Measurements from ENCODE around the gene STK32B. TPM values are rescaled to one million over a fixed set of nuclear protein-coding genes. Genes with fewer than 3 reads are reported as not detected.
"Not testable (repeated sequence)": the region's sequence is repeated elsewhere in the genome, so short reads cannot be mapped to it uniquely, and the experiment has no call there.

Gene STK32B
- total RNA-seq, 1 donor from 2014 or later, result not detected

- intact Hi-C loops (cut with micrococcal nuclease), result not testable (repeated sequence)
Observed at GRCh38 chr4:5250536-5250935, 199.3 kb downstream of the STK32B start.

GRCh38 chr4:5256421-5256820 is 205.1 kb downstream of the STK32B start:
- intact Hi-C loops (cut with micrococcal nuclease), result no loop called here

DNA sequence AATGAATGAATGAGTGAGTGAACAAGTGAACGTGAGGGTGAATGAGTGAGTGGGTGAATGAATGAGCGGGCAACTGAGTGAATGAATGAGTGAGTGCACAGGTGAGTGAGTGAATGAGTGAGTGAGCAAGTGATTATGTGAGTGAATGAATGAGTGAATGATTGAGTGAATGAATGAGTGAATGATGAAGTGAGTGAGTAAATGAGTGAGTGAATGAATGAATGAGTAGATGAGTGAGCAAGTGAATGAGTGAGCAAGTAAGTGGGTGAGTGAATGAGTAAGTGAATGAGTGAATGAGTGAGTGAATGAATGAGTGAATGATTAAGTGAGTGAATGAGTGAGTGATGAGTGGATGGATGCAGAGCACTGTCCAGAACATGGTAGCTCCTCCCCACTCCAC is 205.8 kb downstream of the STK32B start:
- intact Hi-C loops (cut with micrococcal nuclease), result no loop called here

DNA sequence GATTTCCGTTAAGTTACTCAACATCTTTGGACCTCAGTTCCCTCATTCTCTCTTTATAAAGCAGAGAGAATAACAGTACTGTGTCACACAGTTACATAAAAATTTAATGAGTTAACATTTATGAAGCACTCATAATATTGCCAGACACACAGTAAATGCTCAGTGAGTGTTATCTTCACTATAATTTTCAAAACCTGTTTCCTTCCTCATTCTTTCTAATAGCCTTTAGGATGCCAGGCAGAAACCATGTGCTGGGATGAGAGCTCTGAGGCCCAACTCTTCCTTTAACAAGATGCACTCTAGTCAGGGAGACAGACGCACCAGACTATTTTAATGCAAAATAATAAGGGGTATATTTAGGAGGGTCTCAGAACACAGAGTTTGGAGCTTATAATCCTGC is 208.2 kb downstream of the STK32B start:
- intact Hi-C loops (cut with micrococcal nuclease), result no loop called here

GRCh38 chr4:5260121-5260520 is 208.8 kb downstream of the STK32B start:
- intact Hi-C loops (cut with micrococcal nuclease), result no loop called here

- intact Hi-C loops (cut with micrococcal nuclease), result no loop called here
Observed at GRCh38 chr4:5261866-5262265, 210.6 kb downstream of the STK32B start.

- intact Hi-C loops (cut with micrococcal nuclease), result no loop called here
Observed at GRCh38 chr4:5266991-5267390, 215.7 kb downstream of the STK32B start.

DNA sequence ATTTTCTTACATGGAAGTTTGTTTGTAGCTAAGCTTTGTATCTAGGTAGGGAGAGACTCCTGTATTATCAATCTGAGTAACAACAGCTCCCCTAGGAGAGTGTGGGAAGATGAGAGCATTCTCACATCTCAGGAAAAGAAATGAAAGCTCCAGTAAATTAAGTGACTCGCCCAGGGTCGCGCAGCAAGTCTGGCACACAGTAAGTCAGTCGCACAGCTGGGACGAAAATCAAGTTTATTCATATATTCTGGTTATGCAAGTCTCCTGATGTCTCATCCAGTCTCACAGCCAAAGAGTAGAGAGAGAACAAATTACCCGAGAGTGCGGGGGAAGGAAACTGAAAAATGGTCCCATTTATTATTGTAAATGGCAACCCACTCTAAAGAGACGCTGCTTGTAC is 216.1 kb downstream of the STK32B start:
- intact Hi-C loops (cut with micrococcal nuclease), result no loop called here

DNA sequence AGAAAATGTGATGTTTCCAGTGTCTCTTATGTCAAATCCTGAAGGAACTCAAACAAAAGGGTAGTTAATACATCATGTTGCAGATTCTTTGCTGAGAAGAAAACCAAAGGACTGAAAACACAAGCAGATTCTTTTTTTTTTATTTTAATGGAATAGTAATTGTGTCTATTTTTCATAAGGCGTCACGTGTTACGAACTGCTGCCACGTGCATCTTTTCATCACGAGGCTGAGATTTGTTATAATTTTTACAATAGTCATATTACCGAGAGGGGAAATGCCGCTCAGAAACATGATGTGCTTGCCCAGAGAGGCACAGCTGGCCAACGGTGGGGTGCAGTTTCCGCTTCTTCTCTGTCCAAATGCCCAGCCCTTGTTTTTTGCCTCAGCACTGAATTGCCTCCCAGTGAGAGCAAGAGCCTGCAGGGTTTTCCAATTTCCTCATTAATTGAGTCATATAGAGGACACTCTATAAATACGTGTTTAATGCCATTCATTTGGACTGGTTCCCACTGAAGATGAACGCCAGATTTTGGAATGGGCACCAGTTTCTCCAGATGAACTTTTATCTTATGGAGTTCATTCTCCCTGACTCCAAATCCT is 225.3 kb downstream of the STK32B start:
- intact Hi-C loops (cut with micrococcal nuclease), result no loop called here

DNA sequence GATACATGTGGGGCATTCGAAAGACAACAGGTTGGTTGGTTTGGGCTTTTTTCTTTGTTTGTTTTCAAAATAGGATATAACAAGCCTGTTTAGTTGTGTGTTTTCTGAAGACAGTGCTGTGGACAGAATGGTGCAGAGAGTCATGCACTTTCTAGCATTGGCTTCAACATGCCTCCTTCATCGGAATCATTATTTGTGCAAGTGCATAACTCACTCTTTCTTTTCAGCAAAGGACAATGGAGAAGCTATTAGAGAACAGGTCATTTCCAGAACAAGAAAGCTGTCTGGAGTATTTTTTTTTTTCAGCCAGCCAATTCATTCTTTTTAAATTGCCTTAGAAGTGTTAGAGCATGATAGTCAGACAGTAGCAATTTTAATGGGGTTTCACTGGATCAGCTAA is 225.8 kb downstream of the STK32B start:
- intact Hi-C loops (cut with micrococcal nuclease), result no loop called here

- intact Hi-C loops (cut with micrococcal nuclease), result no loop called here
Observed at GRCh38 chr4:5278213-5278612, 226.9 kb downstream of the STK32B start.

- intact Hi-C loops (cut with micrococcal nuclease), result not testable (repeated sequence)
Observed at GRCh38 chr4:5280069-5280468, 228.8 kb downstream of the STK32B start.

GRCh38 chr4:5280828-5281227 is 229.5 kb downstream of the STK32B start:
- intact Hi-C loops (cut with micrococcal nuclease), result no loop called here

GRCh38 chr4:5283837-5284236 is 232.6 kb downstream of the STK32B start:
- intact Hi-C loops (cut with micrococcal nuclease), result no loop called here

- intact Hi-C loops (cut with micrococcal nuclease), result no loop called here
Observed at GRCh38 chr4:5284517-5284916, 233.2 kb downstream of the STK32B start.

DNA sequence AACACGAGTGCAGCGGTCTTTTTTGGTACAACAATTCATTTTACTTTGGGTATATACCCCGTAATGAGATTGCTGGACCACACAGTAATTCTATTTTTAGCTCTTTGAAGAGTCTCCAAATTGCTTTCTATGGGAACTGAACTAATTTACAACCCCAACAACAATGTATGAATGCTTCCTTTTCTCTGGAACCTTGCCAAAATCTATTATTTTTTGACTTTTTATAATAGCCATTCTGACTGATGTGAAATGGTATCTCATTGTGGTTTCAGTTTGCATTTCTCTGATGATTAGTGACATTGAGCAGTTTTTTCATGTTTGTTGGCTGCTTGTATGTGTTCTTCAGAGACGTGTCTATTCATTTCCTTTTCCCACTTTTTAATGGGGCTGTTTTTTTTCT is 240.8 kb downstream of the STK32B start:
- intact Hi-C loops (cut with micrococcal nuclease), result no loop called here

GRCh38 chr4:5298000-5298787 is 246.9 kb downstream of the STK32B start:
- intact Hi-C loops (cut with micrococcal nuclease), result not testable (repeated sequence)

DNA sequence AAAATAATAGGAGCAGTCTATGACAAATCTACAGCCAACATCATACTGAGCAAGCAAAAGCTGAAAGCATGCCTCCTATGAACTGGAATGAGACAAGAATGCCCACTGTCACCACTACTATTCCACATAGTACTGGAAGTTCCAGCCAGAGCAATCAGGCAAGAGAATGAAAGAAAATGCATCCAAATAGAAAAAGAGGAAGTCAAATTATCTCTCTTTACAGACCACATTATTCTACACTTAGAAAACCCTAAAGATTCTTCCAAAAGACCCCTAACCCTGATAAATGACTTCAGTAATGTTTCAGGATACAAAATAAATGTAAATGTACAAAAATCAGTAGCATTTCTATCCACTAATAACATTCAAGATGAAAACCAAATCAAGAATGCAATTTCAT is 249.0 kb downstream of the STK32B start:
- intact Hi-C loops (cut with micrococcal nuclease), result no loop called here

GRCh38 chr4:5307928-5308327 is 256.6 kb downstream of the STK32B start:
- intact Hi-C loops (cut with micrococcal nuclease), result no loop called here

GRCh38 chr4:5322321-5322720 is 271.0 kb downstream of the STK32B start:
- intact Hi-C loops (cut with micrococcal nuclease), result no loop called here

- intact Hi-C loops (cut with micrococcal nuclease), result no loop called here
Observed at GRCh38 chr4:5330339-5330989, 279.2 kb downstream of the STK32B start.

GRCh38 chr4:5337731-5338130 is 286.5 kb downstream of the STK32B start:
- intact Hi-C loops (cut with micrococcal nuclease), result no loop called here

- intact Hi-C loops (cut with micrococcal nuclease), result no loop called here
Observed at GRCh38 chr4:5338531-5338930, 287.3 kb downstream of the STK32B start.

Measured in T-helper 2 cell treated with Interferon-gamma antibody and Interleukin-4, amounts not matched to agents 100 ng/mL and 5 ng/mL, for 36 hours (primary cell).